Measurements from ENCODE around the gene GMPR2. TPM values are rescaled to one million over a fixed set of nuclear protein-coding genes. Genes with fewer than 3 reads are reported as not detected.

GMPR2 gene
- total and polyA plus RNA-seq, 2 of the 13 experiments (the other 11 are each of a cell fraction or from before 2014, with no cell fraction given): 210 to 273 TPM

- TF ChIP-seq YEATS2 (CRISPR knock-in tag; IDR thresholded peaks at IDR 0.05; ENCODE audit: borderline replicate concordance): peak; percentile 98
- TF ChIP-seq ZNF263 (CRISPR knock-in tag; IDR thresholded peaks at IDR 0.05): peak; percentile 80
- peak; percentile 94; the same call in 1 of the 2 replicates for TF ChIP-seq ZNF251 (CRISPR knock-in tag; IDR thresholded peaks at IDR 0.05)
- TF ChIP-seq KLF12 (CRISPR knock-in tag; IDR thresholded peaks at IDR 0.05; ENCODE audit: borderline replicate concordance): peak; percentile 99
- peak; percentile 99 for TF ChIP-seq TBX2 (CRISPR knock-in tag; IDR thresholded peaks at IDR 0.05; ENCODE audit: borderline replicate concordance)
- peak; percentile 85 for TF ChIP-seq RFXANK (CRISPR knock-in tag; IDR thresholded peaks at IDR 0.05)
- TF ChIP-seq BHLHE40 (IDR thresholded peaks at IDR 0.05; ENCODE audit: low read length): no peak; the same call in 1 of the 2 replicates
- peak; percentile 87 for TF ChIP-seq ZNF572 (CRISPR knock-in tag; IDR thresholded peaks at IDR 0.05)
- TF ChIP-seq ZKSCAN5 (CRISPR knock-in tag; IDR thresholded peaks at IDR 0.05): peak; percentile 78; the same call in 1 of the 2 replicates
- peak; percentile 99 for TF ChIP-seq THAP9 (CRISPR knock-in tag; IDR thresholded peaks at IDR 0.05; ENCODE audit: borderline replicate concordance)
- peak; percentile 94; the same call in 1 of the 2 replicates for TF ChIP-seq ZNF256 (CRISPR knock-in tag; conservative IDR thresholded peaks at IDR 0.05)
- TF ChIP-seq KLF13 (CRISPR knock-in tag; IDR thresholded peaks at IDR 0.05): peak; percentile 96
- TF ChIP-seq ARID5B (CRISPR knock-in tag; IDR thresholded peaks at IDR 0.05): peak; percentile 75
- peak; percentile 97 for TF ChIP-seq ZNF800 (CRISPR knock-in tag; IDR thresholded peaks at IDR 0.05)
- peak; percentile 98 for TF ChIP-seq HBP1 (CRISPR knock-in tag; IDR thresholded peaks at IDR 0.05; ENCODE audit: low read depth)
- TF ChIP-seq ZBTB8A (CRISPR knock-in tag; IDR thresholded peaks at IDR 0.05; ENCODE audit: borderline replicate concordance, low read depth): peak; percentile 98
Observed at GRCh38 chr14:24195186-24196070, 37.3 kb upstream of the GMPR2 start, which contains the start of gene TM9SF1 (continued).
